ENCODE results near the gene LCN6. TPM values are rescaled to one million over a fixed set of nuclear protein-coding genes. Genes with fewer than 3 reads are reported as not detected.

The LCN6 gene
- total RNA-seq, 1 donor = not detected

DNA sequence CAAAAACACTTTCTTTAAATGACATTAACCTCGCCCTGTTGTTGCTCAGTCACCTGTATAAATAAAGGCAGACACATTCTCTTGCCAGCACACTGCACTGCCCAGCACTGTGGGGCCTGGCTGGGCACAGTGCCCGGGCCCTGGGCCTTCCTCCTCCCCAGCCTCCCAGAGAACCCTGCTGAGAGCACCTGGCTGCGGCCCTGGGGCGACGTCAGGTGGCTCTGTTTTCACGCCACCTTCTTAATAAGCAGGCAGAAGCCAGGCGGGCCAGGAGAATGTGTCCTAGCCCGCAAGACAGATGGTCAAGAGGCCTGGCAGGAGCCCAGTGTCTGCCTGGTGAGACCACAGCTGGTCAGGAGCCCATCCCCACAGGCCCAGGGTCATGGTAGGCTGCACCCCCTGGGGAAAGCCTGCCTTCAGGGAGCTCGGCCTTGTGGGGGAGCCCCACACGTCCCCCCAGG lies 52.9 kb downstream of the LCN6 start:
- Histone ChIP-seq H3K4me1 (ENCODE audit: insufficient read depth, low read length) (peaks cover 45% of the 10 kb centered on the region), H3K27me3 (ENCODE audit: insufficient read depth, low read length) (no peaks in the 10 kb centered on the region), H3K9me3 (ENCODE audit: low read depth, low read length) (no peaks in the 10 kb centered on the region), H3K4me3 (ENCODE audit: low read length) (no peak overlapping the region)

DNA sequence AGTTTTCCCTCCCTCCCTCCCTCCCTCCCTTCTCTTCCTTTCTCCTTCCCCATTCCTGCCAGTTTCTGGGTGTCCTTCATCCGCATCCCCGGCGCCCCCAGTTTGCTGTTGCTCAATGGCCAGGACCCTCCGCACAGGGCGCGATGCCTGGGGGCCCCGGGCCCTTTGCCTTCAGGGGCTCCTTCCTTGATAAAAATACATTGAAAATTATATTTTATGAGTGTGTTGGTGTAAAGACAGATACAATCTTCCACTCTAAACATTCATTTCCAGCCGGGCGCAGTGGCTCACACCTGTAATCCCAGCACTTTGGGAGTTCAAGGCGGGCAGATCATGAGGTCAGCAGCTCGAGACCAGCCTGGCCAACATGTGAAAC lies 53.5 kb downstream of the LCN6 start:
- Histone ChIP-seq H3K4me3 (ENCODE audit: low read length) (no peak overlapping the region), H3K4me1 (ENCODE audit: insufficient read depth, low read length) (peaks cover 39% of the 10 kb centered on the region), H3K9me3 (ENCODE audit: low read depth, low read length) (no peaks in the 10 kb centered on the region), H3K27me3 (ENCODE audit: insufficient read depth, low read length) (no peaks in the 10 kb centered on the region)

DNA sequence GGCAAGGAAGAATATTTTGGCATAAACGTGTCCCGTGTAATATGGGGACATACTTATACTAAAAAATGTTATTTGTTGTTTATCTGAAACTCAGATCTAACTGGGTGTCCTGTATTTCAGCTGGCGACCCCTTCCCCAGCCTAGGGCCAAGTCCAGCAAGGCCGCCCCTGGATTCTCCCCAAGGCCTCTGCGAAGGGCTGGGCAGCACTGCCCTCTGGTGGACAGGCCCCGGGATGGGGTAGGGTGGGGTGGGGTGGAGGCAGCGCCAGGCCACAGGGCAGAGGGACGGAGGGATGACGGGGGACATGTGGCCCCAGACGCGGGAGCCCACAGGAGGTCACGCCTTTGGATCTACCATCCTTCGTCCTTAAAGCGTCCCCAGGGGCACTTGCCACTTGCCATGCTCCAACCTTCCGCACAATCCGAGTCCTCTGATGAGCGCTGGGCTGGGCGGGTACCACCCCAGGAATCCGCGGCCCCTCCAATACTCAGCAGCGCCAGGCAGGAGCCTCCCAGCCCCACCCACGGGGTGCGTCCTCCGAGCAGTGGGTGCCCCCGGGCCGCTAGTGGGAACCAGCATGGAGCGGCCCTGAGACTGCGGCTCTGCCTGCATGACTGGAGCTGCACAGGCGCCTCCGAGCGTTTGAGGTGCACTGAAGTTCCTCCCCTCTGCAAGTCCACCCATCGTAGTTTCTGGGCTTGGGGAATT lies 54.0 kb downstream of the LCN6 start:
- Histone ChIP-seq H3K4me1 (ENCODE audit: insufficient read depth, low read length) (peaks cover 35% of the 10 kb centered on the region), H3K4me3 (ENCODE audit: low read length) (no peak overlapping the region), H3K27me3 (ENCODE audit: insufficient read depth, low read length) (no peaks in the 10 kb centered on the region), H3K9me3 (ENCODE audit: low read depth, low read length) (no peaks in the 10 kb centered on the region)

Other genes starting within 250 kb of the LCN6 start
- 28.1 TPM for gene NOTCH1, start 202.5 kb downstream of the LCN6 start, total RNA-seq
- 2.1 TPM for gene EGFL7, start 85.6 kb downstream of the LCN6 start, total RNA-seq
- 18.7 TPM for gene AGPAT2, start 61.1 kb downstream of the LCN6 start, total RNA-seq
- gene DIPK1B, start 36.0 kb downstream of the LCN6 start, total RNA-seq = 2.7 TPM
- gene LCN10, start 5.6 kb downstream of the LCN6 start, total RNA-seq = not detected
- not detected for gene LCN8, start 9.7 kb upstream of the LCN6 start, total RNA-seq
- gene LCN15, start 16.0 kb upstream of the LCN6 start, total RNA-seq = not detected
- gene TMEM141, start 42.8 kb upstream of the LCN6 start, total RNA-seq = 16.1 TPM
- 1.7 TPM for gene CCDC183, start 47.8 kb upstream of the LCN6 start, total RNA-seq
- gene RABL6, start 59.4 kb upstream of the LCN6 start, total RNA-seq = 36.4 TPM
- 0.73 TPM for gene AJM1, start 94.0 kb upstream of the LCN6 start, total RNA-seq
- 14.0 TPM for gene PHPT1, start 100.9 kb upstream of the LCN6 start, total RNA-seq
- gene MAMDC4, start 103.8 kb upstream of the LCN6 start, total RNA-seq = 0.52 TPM
- gene EDF1, start 117.8 kb upstream of the LCN6 start, total RNA-seq = 162 TPM
- 6.4 TPM for gene TRAF2, start 138.0 kb upstream of the LCN6 start, total RNA-seq
- 67.6 TPM for gene FBXW5, start 196.2 kb upstream of the LCN6 start, total RNA-seq
- gene C8G, start 196.7 kb upstream of the LCN6 start, total RNA-seq = not detected
- gene LCN12, start 203.7 kb upstream of the LCN6 start, total RNA-seq = not detected
- 10.8 TPM for gene PTGDS, start 229.0 kb upstream of the LCN6 start, total RNA-seq
- 0.10 TPM for gene LCNL1, start 234.5 kb upstream of the LCN6 start, total RNA-seq
- gene PAXX, start 243.9 kb upstream of the LCN6 start, total RNA-seq = 23.6 TPM
- gene CLIC3, start 248.0 kb upstream of the LCN6 start, total RNA-seq = 3.4 TPM

Measured in mononuclear cell (primary cell).